Activated B cell treated with CpG ODN at 0.5 μM for 24 hours (primary cell): ENCODE results near the gene FHOD3. TPM values are rescaled to one million over a fixed set of nuclear protein-coding genes. Genes with fewer than 3 reads are reported as not detected.

Experiments used
- ATAC-seq: fragments of 200-7000 bp; cut with Tn5 transposase; one replicate; pipeline ENCODE4 v1.10.0; 2021; ENCODE audit warnings: low read depth, mild to moderate bottlenecking, moderate library complexity
- CTCF ChIA-PET: fragments of 350-600 bp; sonication (Branson Sonifier 250); formaldehyde crosslinking; loops from one replicate; lab custom pipeline; 2021; ENCODE audit warnings: antibody characterized with exemption; lab: Charles Lee
- POLR2A ChIA-PET: fragments of 350-600 bp; sonication (Branson Sonifier 250); formaldehyde crosslinking; loops from one replicate; lab custom pipeline; 2021; ENCODE audit warnings: antibody characterized with exemption; lab: Charles Lee
- DNase-seq: peaks from one replicate; pipeline ENCODE4 v3.0.0; 2022
- H3K27ac Mint-ChIP-seq: one replicate; pipeline ENCODE4 v1.8.0; 2020; ENCODE audit warnings: mixed read lengths
- H3K27me3 Mint-ChIP-seq: one replicate; pipeline ENCODE4 v1.8.0; 2021; ENCODE audit warnings: mixed read lengths
- H3K36me3 Mint-ChIP-seq: one replicate; pipeline ENCODE4 v1.8.0; 2021; ENCODE audit warnings: low read depth, mixed read lengths
- H3K4me1 Mint-ChIP-seq: one replicate; pipeline ENCODE4 v1.8.0; 2021; ENCODE audit warnings: mixed read lengths
- H3K4me3 Mint-ChIP-seq: one replicate; pipeline ENCODE4 v1.8.0; 2020; ENCODE audit warnings: mild to moderate bottlenecking, mixed read lengths
- H3K9me3 Mint-ChIP-seq: one replicate; pipeline ENCODE4 v1.8.0; 2020; ENCODE audit warnings: mixed read lengths
- CTCF ChIP-seq: fragments of 200-600 bp; IDR thresholded peaks from one replicate; pipeline ENCODE4 v1.8.0; 2022; ENCODE audit warnings: antibody characterized with exemption, mild to moderate bottlenecking
- intact Hi-C: fragments of 100-400 bp; cut with micrococcal nuclease; formaldehyde crosslinking; loops from one replicate; pipeline ENCODE4 v1.15.1; 2024
- total RNA-seq: library from RNA; stranded (reverse); gene quantifications from 2 replicates; pipeline ENCODE4 v1.2.3, GENCODE V29; 2022

The FHOD3 gene
- total RNA-seq, 1 donor from 2014 or later = not detected

GRCh38 chr18:36668349-36668748 lies 370.8 kb downstream of the FHOD3 start:
- CTCF ChIA-PET = no interaction called here
- Mint-ChIP-seq H3K36me3 (no peaks in the 10 kb centered on the region), H3K4me3 (no peak overlapping the region), H3K27ac (no peak overlapping the region), H3K9me3 (no peaks in the 10 kb centered on the region), H3K4me1 (peaks cover 4% of the 10 kb centered on the region), H3K27me3 (peaks cover 4% of the 10 kb centered on the region)
- DNase-seq = no peak
- POLR2A ChIA-PET = no interaction called here
- ATAC-seq = no peak
- no peak for TF ChIP-seq CTCF
- intact Hi-C loops = no loop called here

- H3K36me3 Mint-ChIP-seq = no peaks in the 10 kb centered on the region
- H3K4me3 Mint-ChIP-seq = no peak overlapping the region
- ChIA-PET CTCF (no interaction called here), POLR2A (no interaction called here)
- H3K27me3 Mint-ChIP-seq = peaks cover 4% of the 10 kb centered on the region
- ATAC-seq = no peak
- TF ChIP-seq CTCF = no peak
- no peaks in the 10 kb centered on the region for H3K9me3 Mint-ChIP-seq
- H3K4me1 Mint-ChIP-seq = peaks cover 4% of the 10 kb centered on the region
- no peak overlapping the region for H3K27ac Mint-ChIP-seq
- intact Hi-C loops = no loop called here
- no peak for DNase-seq
Measured at GRCh38 chr18:36672437-36673344, 375.2 kb downstream of the FHOD3 start.

GRCh38 chr18:36673452-36673851 lies 375.9 kb downstream of the FHOD3 start:
- no peak for ATAC-seq
- H3K27me3 Mint-ChIP-seq = peaks cover 4% of the 10 kb centered on the region
- no peaks in the 10 kb centered on the region for H3K9me3 Mint-ChIP-seq
- TF ChIP-seq CTCF = no peak
- ChIA-PET CTCF (no interaction called here), POLR2A (no interaction called here)
- no peak for DNase-seq
- no peaks in the 10 kb centered on the region for H3K36me3 Mint-ChIP-seq
- intact Hi-C loops = no loop called here
- H3K27ac Mint-ChIP-seq = no peak overlapping the region
- peaks cover 4% of the 10 kb centered on the region for H3K4me1 Mint-ChIP-seq
- no peak overlapping the region for H3K4me3 Mint-ChIP-seq

- Mint-ChIP-seq H3K9me3 (no peaks in the 10 kb centered on the region), H3K4me3 (no peak overlapping the region)
- CTCF ChIA-PET = no interaction called here
Measured at GRCh38 chr18:36675076-36675475, 377.6 kb downstream of the FHOD3 start.

More at GRCh38 chr18:36675076-36675475, 377.6 kb downstream of the FHOD3 start:
- intact Hi-C loops = no loop called here
- no peak for TF ChIP-seq CTCF
- no peak for DNase-seq
- ATAC-seq = no peak
- Mint-ChIP-seq H3K36me3 (no peaks in the 10 kb centered on the region), H3K27me3 (peaks cover 4% of the 10 kb centered on the region), H3K4me1 (peaks cover 4% of the 10 kb centered on the region), H3K27ac (no peak overlapping the region)
- POLR2A ChIA-PET = no interaction called here
